ENCODE data around the gene SLC25A10.

Gene SLC25A10

GRCh38 chr17:81684442-81684911 is 27.6 kb upstream of the SLC25A10 start:
- DNase-seq: no peak
- intact Hi-C loops (cut with DNase I): loop anchor here (1.0 to 5.0 kb wide), 2 partner anchors 19 to 47 kb away; partner anchors contain the start of genes MRPL12, NPLOC4 and TSPAN10

GRCh38 chr17:81685108-81685507 is 27.0 kb upstream of the SLC25A10 start:
- DNase-seq: no peak
- intact Hi-C loops (cut with DNase I): no loop called here

- no peak for DNase-seq
- intact Hi-C loops (cut with DNase I): no loop called here
These were observed 25.5 kb upstream of the SLC25A10 start for GRCh38 chr17:81686614-81687013.

- no peak for DNase-seq
- intact Hi-C loops (cut with DNase I): no loop called here
These were observed 24.1 kb upstream of the SLC25A10 start for GRCh38 chr17:81687770-81688541.

- intact Hi-C loops (cut with DNase I): no loop called here
- no peak for DNase-seq
These were observed 23.5 kb upstream of the SLC25A10 start for GRCh38 chr17:81688616-81689015.

GRCh38 chr17:81690066-81690465 is 22.0 kb upstream of the SLC25A10 start:
- intact Hi-C loops (cut with DNase I): no loop called here

GRCh38 chr17:81690549-81690948 is 21.5 kb upstream of the SLC25A10 start:
- no peak for DNase-seq
- intact Hi-C loops (cut with DNase I): no loop called here

More at GRCh38 chr17:81690066-81690465, 22.0 kb upstream of the SLC25A10 start:
- no peak for DNase-seq

- intact Hi-C loops (cut with DNase I): no loop called here
- no peak for DNase-seq
These were observed 20.9 kb upstream of the SLC25A10 start for GRCh38 chr17:81691196-81691595.

- DNase-seq: no peak
- intact Hi-C loops (cut with DNase I): no loop called here
These were observed 20.5 kb upstream of the SLC25A10 start for GRCh38 chr17:81691608-81692007.

- intact Hi-C loops (cut with DNase I): no loop called here
- DNase-seq: no peak
These were observed 18.4 kb upstream of the SLC25A10 start for GRCh38 chr17:81693509-81694210.

- intact Hi-C loops (cut with DNase I): no loop called here
- DNase-seq: no peak
These were observed 17.3 kb upstream of the SLC25A10 start for GRCh38 chr17:81694810-81695209.

GRCh38 chr17:81695211-81695610 is 16.9 kb upstream of the SLC25A10 start:
- intact Hi-C loops (cut with DNase I): no loop called here
- DNase-seq: no peak

- intact Hi-C loops (cut with DNase I): no loop called here
- DNase-seq: no peak
These were observed 16.3 kb upstream of the SLC25A10 start for GRCh38 chr17:81695801-81696200.

- DNase-seq: no peak
- intact Hi-C loops (cut with DNase I): no loop called here
These were observed 15.7 kb upstream of the SLC25A10 start for GRCh38 chr17:81696218-81696941.

- intact Hi-C loops (cut with DNase I): no loop called here
- DNase-seq: no peak
These were observed 14.6 kb upstream of the SLC25A10 start for GRCh38 chr17:81697261-81698044.

- no peak for DNase-seq
- intact Hi-C loops (cut with DNase I): no loop called here
These were observed 11.5 kb upstream of the SLC25A10 start for GRCh38 chr17:81700353-81701287.

- DNase-seq: no peak
- intact Hi-C loops (cut with DNase I): no loop called here
These were observed 10.6 kb upstream of the SLC25A10 start for GRCh38 chr17:81701288-81702071.
